Large intestine (tissue), 3 donors: ENCODE results near the gene WDR35. TPM values are rescaled to one million over a fixed set of nuclear protein-coding genes. Genes with fewer than 3 reads are reported as not detected.

ENCODE experiments used
- DNase-seq, 2 donors: peaks; one replicate each; pipeline versions ENCODE4 v3.0.0 to v3.0.0-alpha.2; 2013
- H3K27ac ChIP-seq: one replicate; pipeline ENCODE4 v1.5.1; 2013; ENCODE audit warnings: low read length
- H3K27me3 ChIP-seq: 2 replicates; pipeline ENCODE4 v1.6.1; 2013; ENCODE audit warnings: low read length; ENCODE audit not compliant: control insufficient read depth, insufficient read depth
- H3K36me3 ChIP-seq: 2 replicates; pipeline ENCODE4 v1.6.1; 2013; ENCODE audit warnings: low read length; ENCODE audit not compliant: control insufficient read depth, insufficient read depth
- H3K4me1 ChIP-seq: one replicate; pipeline ENCODE4 v1.6.1; 2013; ENCODE audit warnings: low read length; ENCODE audit not compliant: control insufficient read depth, insufficient read depth
- H3K4me3 ChIP-seq: one replicate; pipeline ENCODE4 v1.5.1; 2013; ENCODE audit warnings: low read length
- H3K9me3 ChIP-seq: one replicate; pipeline ENCODE4 v1.6.1; 2013; ENCODE audit warnings: mild to moderate bottlenecking, low read depth, low read length, moderate library complexity; ENCODE audit not compliant: control insufficient read depth
- WGBS: methylation state at CpG from one replicate; pipeline ENCODE4 v1.1.5; 2013; ENCODE audit warnings: low lambda C conversion rate; ENCODE audit not compliant: insufficient coverage; 5-methylcytosine and 5-hydroxymethylcytosine counted together
- polyA plus RNA-seq: library from polyadenylated mRNA; unstranded; fragments of 120-200 nt; gene quantifications from one replicate; pipeline ENCODE4 v1.2.1, GENCODE V29; 2013

The WDR35 gene
- polyA plus RNA-seq, 1 donor = 9.8 TPM

GRCh38 chr2:20025065-20025786, 35.3 kb upstream of the WDR35 start:
- Histone ChIP-seq H3K36me3 (peaks cover 14% of the 10 kb centered on the region), H3K27me3 (no peaks in the 10 kb centered on the region), H3K9me3 (peaks cover 3% of the 10 kb centered on the region), H3K4me1 (no peaks in the 10 kb centered on the region), H3K4me3 (no peak overlapping the region), H3K27ac (no peak overlapping the region)
- DNase-seq = no peak
- no CpG with 5 or more reads among the region's 3 CpGs for WGBS

DNA sequence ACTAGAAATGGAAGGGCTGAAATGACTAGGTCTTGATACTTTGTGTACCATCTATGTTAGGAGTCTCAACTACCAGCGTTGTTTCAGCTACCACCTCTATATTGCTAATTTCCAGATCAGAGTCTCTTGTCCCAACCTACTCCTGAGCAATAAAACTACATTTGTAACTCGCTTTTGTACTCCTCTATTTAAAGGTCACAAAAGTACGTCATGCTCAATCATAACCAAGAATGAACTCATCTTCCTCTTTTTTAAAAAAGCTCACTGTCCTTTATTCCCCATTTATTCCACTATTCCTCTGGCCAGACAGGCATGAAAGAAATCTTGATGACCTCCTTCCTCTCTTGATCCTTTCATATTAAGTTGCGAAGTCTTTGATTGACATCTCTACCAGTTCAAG, 33.8 kb upstream of the WDR35 start:
- Histone ChIP-seq H3K27me3 (no peaks in the 10 kb centered on the region), H3K4me1 (no peaks in the 10 kb centered on the region), H3K4me3 (no peak overlapping the region), H3K36me3 (peaks cover 7% of the 10 kb centered on the region), H3K9me3 (peaks cover 3% of the 10 kb centered on the region), H3K27ac (no peak overlapping the region)
- WGBS = 100% methylated on average over 2 of the region's 4 CpGs
- DNase-seq = no peak

DNA sequence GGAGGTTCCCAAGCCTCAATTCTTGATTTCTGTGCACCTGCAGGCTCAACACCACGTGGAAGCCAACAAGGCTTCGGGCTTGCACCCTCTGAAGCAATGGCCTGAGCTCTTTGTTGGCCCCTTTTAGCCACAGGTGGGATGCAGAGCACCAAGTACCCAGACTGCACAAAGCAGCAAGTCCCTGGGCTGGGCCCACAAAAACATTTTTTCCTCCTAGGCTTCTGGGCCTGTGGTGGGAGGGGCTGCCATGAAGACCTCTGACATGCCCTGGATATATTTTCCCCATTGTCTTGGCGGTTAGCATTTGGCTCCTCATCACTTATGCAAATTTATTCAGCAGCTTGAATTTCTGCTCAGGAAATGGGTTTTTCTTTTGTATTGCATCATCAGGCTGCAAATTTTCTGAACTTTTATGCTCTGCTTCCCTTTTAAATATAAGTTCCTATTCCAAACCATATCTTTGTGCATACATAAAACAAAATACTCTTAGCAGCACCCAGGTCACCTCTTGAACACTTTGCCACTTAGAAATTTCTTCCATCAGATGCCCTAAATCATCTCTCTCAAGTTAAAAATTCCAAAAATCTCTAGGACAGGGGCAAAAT, 31.6 kb upstream of the WDR35 start:
- no CpG with 5 or more reads among the region's 3 CpGs for WGBS
- no peak for DNase-seq

GRCh38 chr2:20019747-20020146, 29.8 kb upstream of the WDR35 start:
- no peak for DNase-seq
- WGBS = no CpG with 5 or more reads among the region's 4 CpGs
- no peak overlapping the region for H3K4me3 ChIP-seq

More for the DNA sequence above, 31.6 kb upstream of the WDR35 start:
- Histone ChIP-seq H3K9me3 (peaks cover 3% of the 10 kb centered on the region), H3K27ac (no peak overlapping the region), H3K27me3 (no peaks in the 10 kb centered on the region), H3K36me3 (no peaks in the 10 kb centered on the region), H3K4me3 (no peak overlapping the region), H3K4me1 (no peaks in the 10 kb centered on the region)

DNA sequence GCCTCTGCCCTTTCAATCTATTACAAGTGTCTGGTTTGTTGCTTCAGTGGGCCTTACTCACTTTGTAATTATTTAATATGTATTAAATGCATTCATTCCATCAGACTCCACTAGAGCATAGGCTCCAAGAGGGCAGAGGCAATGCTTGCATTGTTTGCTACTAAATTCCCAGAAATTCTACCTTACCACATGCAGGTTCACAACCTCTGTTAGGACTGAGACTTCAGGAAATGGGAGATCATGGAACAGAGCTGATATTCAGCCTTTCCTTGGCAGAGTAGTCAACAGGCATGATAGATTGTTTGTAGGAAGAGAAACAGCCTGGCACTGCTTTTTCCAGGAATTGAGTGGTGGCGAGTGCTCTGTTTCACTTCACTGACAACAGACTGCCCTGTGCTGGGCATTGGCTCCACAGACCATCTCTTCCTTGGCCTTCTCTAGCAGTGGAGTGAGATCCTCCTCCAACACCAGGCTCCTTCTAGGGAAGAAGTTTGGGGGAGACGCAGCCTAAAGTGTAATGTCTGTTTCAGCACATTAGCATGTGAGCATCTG, 28.8 kb upstream of the WDR35 start:
- Histone ChIP-seq H3K4me1 (no peaks in the 10 kb centered on the region), H3K9me3 (peaks cover 3% of the 10 kb centered on the region), H3K27me3 (peaks cover 2% of the 10 kb centered on the region), H3K27ac (no peak overlapping the region), H3K36me3 (no peaks in the 10 kb centered on the region), H3K4me3 (no peak overlapping the region)
- no CpG with 5 or more reads among the region's 2 CpGs for WGBS
- no peak for DNase-seq

More at GRCh38 chr2:20019747-20020146, 29.8 kb upstream of the WDR35 start:
- Histone ChIP-seq H3K9me3 (peaks cover 3% of the 10 kb centered on the region), H3K36me3 (no peaks in the 10 kb centered on the region), H3K4me1 (no peaks in the 10 kb centered on the region), H3K27me3 (no peaks in the 10 kb centered on the region), H3K27ac (no peak overlapping the region)

- Histone ChIP-seq H3K27me3 (peaks cover 21% of the 10 kb centered on the region), H3K4me1 (no peaks in the 10 kb centered on the region), H3K9me3 (peaks cover 1% of the 10 kb centered on the region), H3K36me3 (no peaks in the 10 kb centered on the region), H3K27ac (no peak overlapping the region), H3K4me3 (no peak overlapping the region)
- no peak for DNase-seq
Measured at GRCh38 chr2:20016346-20016745, 26.4 kb upstream of the WDR35 start.

GRCh38 chr2:20015482-20016083, 25.7 kb upstream of the WDR35 start:
- H3K27me3 ChIP-seq = peaks cover 29% of the 10 kb centered on the region
- H3K4me3 ChIP-seq = no peak overlapping the region
- DNase-seq = peak; percentile 16 to 42
- H3K9me3 ChIP-seq = no peaks in the 10 kb centered on the region
- H3K36me3 ChIP-seq = no peaks in the 10 kb centered on the region
- WGBS = no CpG with 5 or more reads among the region's 2 CpGs
- no peaks in the 10 kb centered on the region for H3K4me1 ChIP-seq
- H3K27ac ChIP-seq = no peak overlapping the region

- Histone ChIP-seq H3K27ac (no peak overlapping the region), H3K4me3 (peak overlapping the region; percentile 19)
- WGBS = 40% methylated on average over 4 of the region's 15 CpGs
Measured at GRCh38 chr2:20013126-20013849, 23.4 kb upstream of the WDR35 start.

DNA sequence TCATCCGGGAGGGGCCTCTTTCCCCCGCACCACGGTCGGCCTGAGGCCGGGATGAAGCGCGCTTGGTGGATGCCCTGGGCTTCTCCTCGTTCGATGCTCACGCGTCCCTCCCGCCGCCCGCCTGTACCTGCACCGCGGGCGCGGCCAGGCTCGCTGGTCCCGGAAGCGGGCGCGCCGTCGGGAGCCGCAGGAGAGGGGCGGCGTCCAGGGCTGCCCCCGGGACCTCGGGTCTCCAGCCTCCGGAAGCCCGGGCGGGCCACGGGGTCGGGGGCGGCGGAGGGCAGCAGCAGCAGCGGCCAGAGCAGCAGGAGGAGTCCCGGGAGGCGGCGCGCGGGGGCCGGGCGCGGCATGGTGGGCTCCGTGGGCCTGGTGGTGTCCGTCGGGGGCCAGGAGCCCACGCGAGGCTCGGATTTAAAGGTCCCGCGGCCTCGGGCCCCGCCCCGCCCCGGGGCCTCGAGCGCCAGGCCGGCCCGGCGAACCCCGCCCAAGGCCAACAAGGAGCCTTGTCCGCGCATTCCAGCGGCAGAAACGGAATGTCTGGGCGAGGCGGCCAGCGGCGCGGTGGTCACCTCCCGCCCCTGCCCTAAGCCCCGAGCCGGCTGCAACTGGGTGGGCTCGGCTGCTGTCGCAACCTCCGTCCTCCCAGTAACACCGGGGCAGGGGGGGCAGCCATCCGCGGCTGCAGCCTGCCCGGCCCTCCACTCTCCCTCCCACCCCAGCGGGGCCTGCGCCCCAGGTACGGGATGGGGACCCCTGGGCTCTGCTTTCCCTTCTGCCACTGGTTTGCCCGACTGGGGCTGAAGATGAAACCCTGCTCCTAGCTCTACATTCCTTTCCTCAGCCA, 22.6 kb upstream of the WDR35 start, which contains the start of gene MATN3:
Gene MATN3 (minus strand): TSS at position 387 of the 844 bp plus-strand sequence. CDS start 37 bp downstream, at position 350.
- WGBS = no CpG with 5 or more reads among the region's 87 CpGs
- Histone ChIP-seq H3K36me3 (no peaks in the 10 kb centered on the region), H3K27ac (no peak within 1 kb of the TSS), H3K4me3 (peak within 1 kb of the TSS; percentile 19), H3K9me3 (no peaks in the 10 kb centered on the region), H3K4me1 (no peaks in the 10 kb centered on the region), H3K27me3 (peaks cover 37% of the 10 kb centered on the region)
- peak in 1 of 2 donors; percentile 41 for DNase-seq

More at GRCh38 chr2:20013126-20013849, 23.4 kb upstream of the WDR35 start:
- H3K9me3 ChIP-seq = no peaks in the 10 kb centered on the region
- H3K4me1 ChIP-seq = no peaks in the 10 kb centered on the region
- H3K27me3 ChIP-seq = peaks cover 37% of the 10 kb centered on the region
- H3K36me3 ChIP-seq = no peaks in the 10 kb centered on the region
- DNase-seq = no peak
